OCI-LY1 (cell line): ENCODE results near the gene OSBPL3.

Source experiments
- H2AFZ ChIP-seq: fragments of 200-600 bp; sonication (generic), shearing (Covaris generic); 2 replicates; pipeline ENCODE4 v1.6.0; 2014; ENCODE audit warnings: antibody characterized with exemption, mild to moderate bottlenecking, low read length
- H3F3A ChIP-seq: fragments of 200-600 bp; sonication (generic), shearing (Covaris generic); 2 replicates; pipeline ENCODE4 v1.6.0; 2014; ENCODE audit warnings: mild to moderate bottlenecking, antibody characterized with exemption, low read length, moderate library complexity; ENCODE audit not compliant: insufficient read depth
- H3K27ac ChIP-seq: fragments of 200-600 bp; sonication (generic); 2 replicates; pipeline ENCODE4 v1.5.1; 2014; ENCODE audit warnings: low read length, mixed run types, mild to moderate bottlenecking, low read depth; ENCODE audit not compliant: poor library complexity, severe bottlenecking
- H3K27me3 ChIP-seq: fragments of 200-600 bp; sonication (generic); 2 replicates; pipeline ENCODE4 v1.6.0; 2014; ENCODE audit warnings: antibody characterized with exemption, mild to moderate bottlenecking, low read length, moderate library complexity; ENCODE audit not compliant: insufficient read depth
- H3K36me3 ChIP-seq: fragments of 200-600 bp; sonication (generic); 2 replicates; pipeline ENCODE4 v1.6.1; 2014; ENCODE audit warnings: mild to moderate bottlenecking, antibody characterized with exemption, low read length, moderate library complexity, mixed read lengths; ENCODE audit not compliant: insufficient read depth
- H3K4me1 ChIP-seq: fragments of 200-600 bp; sonication (generic); 2 replicates; pipeline ENCODE4 v1.5.1; 2014; ENCODE audit warnings: mild to moderate bottlenecking, low read length, moderate library complexity; ENCODE audit not compliant: insufficient read depth, severe bottlenecking
- H3K4me2 ChIP-seq: fragments of 200-600 bp; sonication (generic), shearing (Covaris generic); 2 replicates; pipeline ENCODE4 v1.6.1; 2014; ENCODE audit warnings: low read length
- H3K4me3 ChIP-seq: fragments of 200-600 bp; sonication (generic); 2 replicates; pipeline ENCODE4 v1.5.1; 2014; ENCODE audit warnings: low read length, low read depth, mild to moderate bottlenecking, mixed read lengths; ENCODE audit not compliant: poor library complexity, severe bottlenecking
- H3K79me2 ChIP-seq: fragments of 200-600 bp; shearing (Covaris generic); 2 replicates; pipeline ENCODE4 v1.6.1; 2016; ENCODE audit warnings: mixed run types, low read length, mixed read lengths; ENCODE audit not compliant: insufficient read depth
- H3K9ac ChIP-seq: fragments of 200-600 bp; sonication (generic), shearing (Covaris generic); 2 replicates; pipeline ENCODE4 v1.6.1; 2014; ENCODE audit warnings: mild to moderate bottlenecking, low read length, mixed read lengths
- H3K9me2 ChIP-seq: fragments of 200-600 bp; sonication (generic), shearing (Covaris generic); 2 replicates; pipeline ENCODE4 v1.6.1; 2014; ENCODE audit warnings: low read depth, mild to moderate bottlenecking, low read length, mixed read lengths
- H3K9me3 ChIP-seq: fragments of 200-600 bp; shearing (Covaris generic); 2 replicates; pipeline ENCODE4 v1.6.1; 2014; ENCODE audit warnings: low read length, mixed read lengths
- H4K20me1 ChIP-seq: fragments of 200-600 bp; sonication (generic), shearing (Covaris generic); 2 replicates; pipeline ENCODE4 v1.6.0; 2016; ENCODE audit warnings: mild to moderate bottlenecking, low read length; ENCODE audit not compliant: insufficient read depth
- EZH2 ChIP-seq: fragments of 200-600 bp; sonication (generic), shearing (Covaris generic); IDR thresholded peaks from 2 replicates; pipeline ENCODE4 v1.8.0; 2017; ENCODE audit warnings: borderline replicate concordance, mixed run types, mild to moderate bottlenecking, antibody characterized with exemption, low read length, moderate library complexity, mixed read lengths
- TF ChIP-seq, protein P1 (sequence below): fragments of 200-600 bp; sonication (generic), shearing (Covaris generic); IDR thresholded peaks from 2 replicates; pipeline ENCODE4 v1.5.1; 2017; ENCODE audit warnings: mild to moderate bottlenecking, antibody characterized with exemption, low read length, moderate library complexity, mixed read lengths

The OSBPL3 gene

DNA sequence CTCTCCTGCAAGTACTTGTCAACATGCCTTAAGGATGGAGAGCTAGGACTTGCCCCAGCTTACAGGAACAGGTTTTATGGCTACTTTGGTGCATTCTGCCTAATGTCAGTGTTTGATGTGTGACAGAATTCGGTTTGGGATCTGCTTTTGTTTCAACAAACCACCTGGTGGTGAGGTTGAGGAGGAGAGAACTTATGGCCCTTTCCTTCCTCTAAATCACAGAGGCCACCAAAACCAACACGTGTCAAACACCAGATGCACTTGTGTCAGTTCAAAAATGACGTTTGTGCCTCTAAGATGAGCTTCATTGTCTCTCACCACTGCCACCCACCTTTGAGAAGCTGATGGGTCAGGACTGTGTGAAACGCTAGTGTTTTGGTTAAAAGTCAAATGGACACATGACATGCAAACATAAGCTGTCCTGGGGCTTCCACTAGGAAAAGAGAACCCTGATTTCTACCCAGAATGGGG, 83.9 kb downstream of the OSBPL3 start:
- Histone ChIP-seq H3K9me2 (no peaks in the 10 kb centered on the region), H3K27ac (peak overlapping the region; percentile 93), H3K79me2 (peaks cover 72% of the 10 kb centered on the region), H3K27me3 (no peaks in the 10 kb centered on the region), H2AFZ (no peak overlapping the region), H3K4me3 (peak overlapping the region; percentile 8), H3F3A (peaks cover 8% of the 10 kb centered on the region; the same call in 1 of the 2 replicates), H4K20me1 (no peaks in the 10 kb centered on the region), H3K9me3 (no peaks in the 10 kb centered on the region), H3K4me1 (peaks cover 91% of the 10 kb centered on the region), H3K9ac (peak overlapping the region; percentile 58), H3K4me2 (peak overlapping the region; percentile 54), H3K36me3 (peaks cover 22% of the 10 kb centered on the region)
- no peak for TF ChIP-seq EZH2
- TF ChIP-seq, protein P1, sequence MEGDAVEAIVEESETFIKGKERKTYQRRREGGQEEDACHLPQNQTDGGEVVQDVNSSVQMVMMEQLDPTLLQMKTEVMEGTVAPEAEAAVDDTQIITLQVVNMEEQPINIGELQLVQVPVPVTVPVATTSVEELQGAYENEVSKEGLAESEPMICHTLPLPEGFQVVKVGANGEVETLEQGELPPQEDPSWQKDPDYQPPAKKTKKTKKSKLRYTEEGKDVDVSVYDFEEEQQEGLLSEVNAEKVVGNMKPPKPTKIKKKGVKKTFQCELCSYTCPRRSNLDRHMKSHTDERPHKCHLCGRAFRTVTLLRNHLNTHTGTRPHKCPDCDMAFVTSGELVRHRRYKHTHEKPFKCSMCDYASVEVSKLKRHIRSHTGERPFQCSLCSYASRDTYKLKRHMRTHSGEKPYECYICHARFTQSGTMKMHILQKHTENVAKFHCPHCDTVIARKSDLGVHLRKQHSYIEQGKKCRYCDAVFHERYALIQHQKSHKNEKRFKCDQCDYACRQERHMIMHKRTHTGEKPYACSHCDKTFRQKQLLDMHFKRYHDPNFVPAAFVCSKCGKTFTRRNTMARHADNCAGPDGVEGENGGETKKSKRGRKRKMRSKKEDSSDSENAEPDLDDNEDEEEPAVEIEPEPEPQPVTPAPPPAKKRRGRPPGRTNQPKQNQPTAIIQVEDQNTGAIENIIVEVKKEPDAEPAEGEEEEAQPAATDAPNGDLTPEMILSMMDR, result peak; percentile 53

DNA sequence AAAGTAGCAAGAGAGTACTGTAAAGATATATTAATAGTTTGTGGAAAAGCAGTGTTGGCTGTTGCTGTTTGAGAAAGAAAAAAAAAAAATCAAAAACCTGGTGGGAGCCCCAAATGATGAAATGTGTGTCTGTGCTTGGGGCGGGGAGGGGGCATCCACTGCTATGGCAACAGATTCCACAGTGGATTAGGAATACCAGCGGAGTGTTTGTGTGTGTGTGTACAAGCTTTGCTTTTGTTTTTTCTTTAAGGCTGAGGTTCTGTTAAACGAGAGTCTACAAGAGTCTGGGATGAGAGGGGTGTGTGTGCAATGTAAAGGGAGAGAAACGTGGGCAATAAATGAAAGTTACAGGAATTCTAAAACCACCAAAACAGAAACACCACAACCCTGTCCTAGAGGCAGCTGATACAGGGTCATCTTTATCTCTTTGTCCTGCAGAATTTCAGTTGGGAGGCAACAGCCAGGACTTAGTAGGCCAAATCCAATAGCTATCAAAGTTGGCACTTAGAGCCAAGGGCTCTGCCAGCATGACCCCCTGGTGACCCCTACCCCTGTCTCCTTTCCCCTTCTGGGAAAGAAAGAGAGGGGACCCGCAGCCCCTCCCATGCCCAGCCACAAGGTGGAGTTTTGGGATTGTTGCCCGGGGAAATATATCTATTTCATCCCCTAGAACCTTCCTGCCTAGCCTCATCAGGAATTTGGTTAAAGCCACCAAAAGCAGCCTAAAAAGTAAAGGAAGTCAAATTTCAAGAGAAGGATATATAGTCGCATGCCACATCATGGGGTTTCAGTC, 85.4 kb downstream of the OSBPL3 start:
- Histone ChIP-seq H3F3A (peaks cover 3% of the 10 kb centered on the region), H3K4me1 (peaks cover 77% of the 10 kb centered on the region), H3K9ac (peak overlapping the region; percentile 58; the same call in 1 of the 2 replicates), H3K4me2 (peak overlapping the region; percentile 54; the same call in 1 of the 2 replicates), H3K27ac (peak overlapping the region; percentile 93), H3K9me2 (no peaks in the 10 kb centered on the region), H3K79me2 (peaks cover 61% of the 10 kb centered on the region), H3K27me3 (no peaks in the 10 kb centered on the region), H3K36me3 (peaks cover 36% of the 10 kb centered on the region), H2AFZ (no peak overlapping the region), H4K20me1 (no peaks in the 10 kb centered on the region), H3K4me3 (no peak overlapping the region), H3K9me3 (no peaks in the 10 kb centered on the region)
- TF ChIP-seq EZH2, result no peak
- TF ChIP-seq, protein P1, result peak; percentile 55; the same call in 1 of the 2 replicates

DNA sequence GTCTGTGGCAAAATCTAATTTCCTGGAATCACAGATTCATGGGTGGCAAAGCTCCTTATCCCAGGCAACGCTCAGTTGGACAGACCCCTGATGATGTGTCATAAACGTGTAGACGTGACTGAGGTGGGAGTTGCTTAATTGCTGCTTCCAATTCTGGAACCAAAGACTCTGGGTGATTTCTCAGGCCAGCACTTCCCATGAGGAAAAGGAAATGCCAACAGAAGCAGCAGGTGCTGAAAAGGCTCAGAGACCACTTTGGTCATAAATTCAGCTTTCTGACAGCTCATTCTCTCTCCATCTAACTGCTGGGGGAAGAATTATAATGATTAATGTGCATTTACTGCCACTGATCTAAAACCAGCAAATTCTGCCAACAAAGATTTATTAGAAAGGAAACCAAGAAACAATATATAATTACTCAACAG, 88.7 kb downstream of the OSBPL3 start:
- H2AFZ ChIP-seq, result no peak overlapping the region
- no peaks in the 10 kb centered on the region; the same call in none of the 2 replicates for H3F3A ChIP-seq
- H3K27me3 ChIP-seq, result no peaks in the 10 kb centered on the region
- no peaks in the 10 kb centered on the region for H3K9me3 ChIP-seq
- TF ChIP-seq EZH2, result no peak
- TF ChIP-seq, protein P1, result no peak
- peak overlapping the region; percentile 24 for H3K27ac ChIP-seq
- H3K9ac ChIP-seq, result no peak overlapping the region
- H3K4me3 ChIP-seq, result no peak overlapping the region
- peaks cover 72% of the 10 kb centered on the region for H3K4me1 ChIP-seq
- no peaks in the 10 kb centered on the region for H4K20me1 ChIP-seq
- no peak overlapping the region for H3K4me2 ChIP-seq
- H3K9me2 ChIP-seq, result no peaks in the 10 kb centered on the region
- H3K36me3 ChIP-seq, result peaks cover 64% of the 10 kb centered on the region
- peaks cover 62% of the 10 kb centered on the region for H3K79me2 ChIP-seq
